Endodermal cell (in vitro differentiated cells): ENCODE results near the gene FBXL3. TPM values are rescaled to one million over a fixed set of nuclear protein-coding genes. Genes with fewer than 3 reads are reported as not detected.
"Not testable (repeated sequence)": the region's sequence is repeated elsewhere in the genome, so short reads cannot be mapped to it uniquely, and the experiment has no call there.

ENCODE experiments used
- DNase-seq: peaks from one replicate; pipeline ENCODE4 v3.0.0-alpha.2; 2017
- H3K27ac ChIP-seq: 2 replicates; pipeline ENCODE4 v1.5.1; 2013; ENCODE audit warnings: mild to moderate bottlenecking, low read depth, low read length, moderate library complexity
- H3K27me3 ChIP-seq: 2 replicates; pipeline ENCODE4 v1.6.1; 2013; ENCODE audit warnings: mild to moderate bottlenecking, low read length, moderate library complexity; ENCODE audit not compliant: insufficient read depth, control insufficient read depth, poor library complexity, severe bottlenecking
- H3K36me3 ChIP-seq: 2 replicates; pipeline ENCODE4 v1.7.0; 2013; ENCODE audit warnings: mild to moderate bottlenecking, low read length, moderate library complexity; ENCODE audit not compliant: control insufficient read depth, insufficient read depth
- H3K4me1 ChIP-seq: one replicate; pipeline ENCODE4 v1.7.0; 2013; ENCODE audit warnings: low read length; ENCODE audit not compliant: control insufficient read depth, insufficient read depth
- H3K4me3 ChIP-seq: 2 replicates; pipeline ENCODE4 v1.5.1; 2013; ENCODE audit warnings: mild to moderate bottlenecking, low read length, moderate library complexity
- H3K9ac ChIP-seq: 2 replicates; pipeline ENCODE4 v1.6.1; 2013; ENCODE audit warnings: mild to moderate bottlenecking, low read length, moderate library complexity; ENCODE audit not compliant: poor library complexity, severe bottlenecking; ENCODE audit errors: extremely low read depth
- H3K9me3 ChIP-seq: 2 replicates; pipeline ENCODE4 v1.6.1; 2013; ENCODE audit warnings: mild to moderate bottlenecking, low read length, moderate library complexity; ENCODE audit not compliant: control insufficient read depth
- H3K27ac Mint-ChIP-seq: 2 replicates; pipeline ENCODE4 v1.8.0; 2020; ENCODE audit warnings: mixed read lengths
- H3K27me3 Mint-ChIP-seq: 2 replicates; pipeline ENCODE4 v1.8.0; 2021; ENCODE audit warnings: mild to moderate bottlenecking, mixed read lengths; ENCODE audit not compliant: insufficient read depth
- H3K36me3 Mint-ChIP-seq: 2 replicates; pipeline ENCODE4 v1.8.0; 2020; ENCODE audit warnings: low read depth, mixed read lengths
- H3K4me1 Mint-ChIP-seq: 2 replicates; pipeline ENCODE4 v1.8.0; 2020; ENCODE audit warnings: mixed read lengths
- H3K4me3 Mint-ChIP-seq: 2 replicates; pipeline ENCODE4 v1.8.0; 2020; ENCODE audit warnings: mild to moderate bottlenecking, moderate library complexity, mixed read lengths
- H3K9me3 Mint-ChIP-seq: 2 replicates; pipeline ENCODE4 v1.8.0; 2020; ENCODE audit warnings: mild to moderate bottlenecking, mixed read lengths
- WGBS, 2 experiments: methylation state at CpG; one replicate each; pipeline versions ENCODE4 v1.1.5 to v1.1.7; 2013; ENCODE audit warnings: missing lambda C conversion rate in 2 of 2, mixed read lengths in 1 of 2; ENCODE audit not compliant: insufficient coverage in 1 of 2, insufficient read length in 1 of 2; 5-methylcytosine and 5-hydroxymethylcytosine counted together
- total RNA-seq, 2 donors: library from RNA; stranded (reverse); fragmentation: NEBNext Ultra II Directional in 1 of 2; extraction: Animal tissue kit (Norgen Biotek cat#: 25700) in 1 of 2; gene quantifications; 2 replicates in 1 of 2; 3 replicates in 1 of 2; pipeline ENCODE4 v1.2.1, GENCODE V29; 2021
- TF ChIP-seq, protein P1 (sequence below): fragments of 200-600 bp; sonication (generic); conservative IDR thresholded peaks from 2 replicates; pipeline ENCODE4 v1.5.0; 2021; ENCODE audit warnings: antibody characterized with exemption, mild to moderate bottlenecking

Gene FBXL3
- total RNA-seq, 2 donors from 2014 or later, result 12.7 to 14.3 TPM

- no peaks in the 10 kb centered on the region for H3K36me3 Mint-ChIP-seq
- H3K36me3 ChIP-seq, result no peaks in the 10 kb centered on the region
- no peak for DNase-seq
- no peaks in the 10 kb centered on the region for H3K9me3 ChIP-seq
- H3K9me3 Mint-ChIP-seq, result peaks cover 7% of the 10 kb centered on the region
- WGBS, 2 experiments, result 83 to 92% methylated on average over 3 to 6 of the region's 6 CpGs
- TF ChIP-seq, protein P1, sequence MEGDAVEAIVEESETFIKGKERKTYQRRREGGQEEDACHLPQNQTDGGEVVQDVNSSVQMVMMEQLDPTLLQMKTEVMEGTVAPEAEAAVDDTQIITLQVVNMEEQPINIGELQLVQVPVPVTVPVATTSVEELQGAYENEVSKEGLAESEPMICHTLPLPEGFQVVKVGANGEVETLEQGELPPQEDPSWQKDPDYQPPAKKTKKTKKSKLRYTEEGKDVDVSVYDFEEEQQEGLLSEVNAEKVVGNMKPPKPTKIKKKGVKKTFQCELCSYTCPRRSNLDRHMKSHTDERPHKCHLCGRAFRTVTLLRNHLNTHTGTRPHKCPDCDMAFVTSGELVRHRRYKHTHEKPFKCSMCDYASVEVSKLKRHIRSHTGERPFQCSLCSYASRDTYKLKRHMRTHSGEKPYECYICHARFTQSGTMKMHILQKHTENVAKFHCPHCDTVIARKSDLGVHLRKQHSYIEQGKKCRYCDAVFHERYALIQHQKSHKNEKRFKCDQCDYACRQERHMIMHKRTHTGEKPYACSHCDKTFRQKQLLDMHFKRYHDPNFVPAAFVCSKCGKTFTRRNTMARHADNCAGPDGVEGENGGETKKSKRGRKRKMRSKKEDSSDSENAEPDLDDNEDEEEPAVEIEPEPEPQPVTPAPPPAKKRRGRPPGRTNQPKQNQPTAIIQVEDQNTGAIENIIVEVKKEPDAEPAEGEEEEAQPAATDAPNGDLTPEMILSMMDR, result no peak
- H3K27me3 Mint-ChIP-seq, result no peaks in the 10 kb centered on the region
- no peak overlapping the region for H3K27ac Mint-ChIP-seq
- no peak overlapping the region for H3K4me3 ChIP-seq
- no peak overlapping the region for H3K4me3 Mint-ChIP-seq
- H3K4me1 Mint-ChIP-seq, result peaks cover 15% of the 10 kb centered on the region
- H3K4me1 ChIP-seq, result peaks cover 7% of the 10 kb centered on the region
- no peaks in the 10 kb centered on the region for H3K27me3 ChIP-seq
- no peak overlapping the region for H3K27ac ChIP-seq
- H3K9ac ChIP-seq, result no peak overlapping the region
Observed at GRCh38 chr13:76967031-76967430, 59.9 kb downstream of the FBXL3 start.

- no peak overlapping the region for H3K27ac ChIP-seq
- 90 to 92% methylated on average over 5 to 6 of the region's 6 CpGs for WGBS, 2 experiments
- peaks cover 13% of the 10 kb centered on the region for H3K4me1 Mint-ChIP-seq
- H3K27me3 ChIP-seq, result no peaks in the 10 kb centered on the region
- peaks cover 7% of the 10 kb centered on the region for H3K4me1 ChIP-seq
- H3K9ac ChIP-seq, result no peak overlapping the region
- no peak overlapping the region for H3K4me3 ChIP-seq
- no peaks in the 10 kb centered on the region for H3K27me3 Mint-ChIP-seq
- no peak for DNase-seq
- no peak overlapping the region for H3K4me3 Mint-ChIP-seq
- H3K9me3 Mint-ChIP-seq, result peaks cover 16% of the 10 kb centered on the region
- no peaks in the 10 kb centered on the region for H3K36me3 ChIP-seq
- peaks cover 5% of the 10 kb centered on the region for H3K9me3 ChIP-seq
- H3K27ac Mint-ChIP-seq, result no peak overlapping the region
- TF ChIP-seq, protein P1, result no peak
- no peaks in the 10 kb centered on the region for H3K36me3 Mint-ChIP-seq
Observed at GRCh38 chr13:76965759-76966421, 61.1 kb downstream of the FBXL3 start.

DNA sequence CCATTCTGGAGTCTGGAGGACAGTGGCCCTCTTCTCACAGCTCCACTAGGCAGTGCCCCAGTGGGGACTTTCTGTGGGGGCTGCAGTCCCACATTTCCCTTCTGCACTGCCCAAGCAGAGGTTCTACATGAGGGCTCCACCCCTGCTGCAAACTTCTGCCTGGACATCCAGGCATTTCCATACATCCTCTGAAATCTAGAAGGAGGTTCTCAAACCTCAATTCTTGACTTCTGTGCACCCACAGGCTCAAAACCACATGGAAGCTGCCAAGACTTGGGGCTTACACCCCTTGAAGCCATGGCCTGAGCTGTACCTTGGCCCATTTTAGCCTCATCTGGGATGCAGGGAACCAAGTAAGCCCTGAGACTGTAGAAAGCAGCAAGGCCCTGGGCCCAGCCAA is 67.2 kb downstream of the FBXL3 start:
- H3K36me3 Mint-ChIP-seq, DNase-seq, H3K9ac ChIP-seq, H3K4me1 Mint-ChIP-seq, H3K36me3 ChIP-seq, H3K27me3 Mint-ChIP-seq, H3K27ac Mint-ChIP-seq, H3K4me3 ChIP-seq, H3K4me3 Mint-ChIP-seq, H3K27ac ChIP-seq, H3K27me3 ChIP-seq, H3K4me1 ChIP-seq: not testable (repeated sequence)
- H3K9me3 ChIP-seq, result peaks cover 26% of the 10 kb centered on the region
- H3K9me3 Mint-ChIP-seq, result peaks cover 52% of the 10 kb centered on the region
